Left kidney (tissue), 2 donors: ENCODE measurements around the gene TCP1. TPM values are rescaled to one million over a fixed set of nuclear protein-coding genes. Genes with fewer than 3 reads are reported as not detected.
A peak's percentile ranks its signal among the peaks of the same experiment; 100 is the strongest.
"Not testable (repeated sequence)": the region's sequence is repeated elsewhere in the genome, so short reads cannot be mapped to it uniquely, and the experiment has no call there.

Experiments
- DNase-seq: peaks from one replicate; pipeline ENCODE4 v3.0.0-alpha.2; 2013
- polyA plus RNA-seq: library from polyadenylated mRNA; unstranded; fragments of 120-200 nt; gene quantifications from one replicate; pipeline ENCODE4 v1.2.1, GENCODE V29; 2013; ENCODE audit not compliant: insufficient read length

TCP1 gene
- polyA plus RNA-seq, 1 donor = 298 TPM

DNA sequence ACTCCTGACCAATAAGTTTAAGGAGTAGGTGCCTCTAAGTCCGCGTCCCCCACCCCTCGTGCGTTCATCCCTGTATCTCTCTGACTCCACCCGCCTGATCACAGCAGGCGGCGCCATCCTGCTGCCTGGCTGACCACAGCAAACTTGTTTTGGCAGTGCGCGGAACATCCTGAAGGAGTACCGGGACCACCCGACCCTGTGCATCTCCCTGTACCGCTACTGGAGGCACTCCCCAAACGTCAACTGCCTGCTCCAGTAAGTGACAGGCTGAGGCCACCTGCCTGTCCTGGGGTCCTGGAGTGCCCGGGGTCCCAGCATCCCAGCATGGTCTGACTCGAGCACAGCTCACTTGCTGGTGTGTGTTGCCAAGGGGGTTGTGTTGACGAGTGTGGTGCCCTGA lies 29.7 kb upstream of the TCP1 start:
- DNase-seq = no peak

DNA sequence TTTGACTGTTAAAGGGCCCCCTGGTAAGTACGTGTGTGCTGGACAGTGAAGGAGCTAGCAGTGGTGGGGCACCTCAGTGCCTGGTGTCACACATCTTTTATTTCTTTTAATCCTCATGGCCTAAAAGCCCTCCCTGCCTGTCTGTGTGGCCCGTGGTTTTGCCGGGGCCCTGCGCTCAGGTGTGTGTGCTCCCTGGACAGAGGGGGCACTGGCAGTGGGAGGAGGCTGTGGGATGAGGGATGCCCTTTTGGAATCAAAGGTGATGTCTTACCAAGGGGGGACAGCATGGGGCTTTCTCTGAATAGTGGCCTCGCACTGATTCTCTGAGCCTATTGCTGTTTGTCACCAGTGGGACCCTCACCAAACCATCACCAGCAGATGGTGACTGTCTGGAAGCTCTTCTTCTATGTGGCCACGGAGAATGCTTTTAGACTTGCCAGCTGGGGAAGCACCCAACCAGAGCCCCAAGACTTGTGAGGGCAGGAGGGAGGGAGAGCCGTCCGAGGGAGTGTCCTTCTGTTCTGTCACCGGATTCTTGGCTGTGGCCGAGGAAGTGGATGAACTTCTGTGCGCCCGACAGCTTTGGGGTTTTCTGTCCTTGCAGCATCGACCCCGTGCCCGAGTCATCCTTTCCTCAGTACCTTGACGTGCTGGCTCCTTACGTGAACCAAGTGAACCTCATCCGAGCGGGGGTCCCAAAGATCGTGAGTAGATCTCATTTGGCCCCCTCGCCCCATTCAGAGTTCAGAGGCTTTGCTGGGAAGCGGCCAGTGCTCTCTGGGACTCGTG lies 28.7 kb upstream of the TCP1 start:
- no peak for DNase-seq

DNA sequence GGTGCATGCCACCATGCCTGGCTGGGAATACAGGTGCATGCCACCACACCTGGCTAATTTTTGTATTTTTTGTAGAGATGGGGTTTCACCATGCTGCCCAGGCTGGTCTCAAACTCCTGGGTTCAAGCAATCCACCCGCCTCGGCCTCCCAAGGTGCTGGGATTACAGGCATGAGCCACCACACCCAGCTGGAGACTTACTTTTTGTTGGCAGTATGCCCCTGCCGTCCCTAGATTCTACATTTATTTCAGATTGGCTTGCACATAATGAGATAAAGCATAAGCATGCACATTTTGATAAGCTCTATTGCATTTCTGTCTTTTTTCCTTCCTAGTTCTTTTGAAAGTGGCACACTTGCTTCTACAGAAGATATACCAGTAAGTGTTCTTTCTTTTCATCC lies 27.4 kb upstream of the TCP1 start:
- not testable (repeated sequence) for DNase-seq

DNA sequence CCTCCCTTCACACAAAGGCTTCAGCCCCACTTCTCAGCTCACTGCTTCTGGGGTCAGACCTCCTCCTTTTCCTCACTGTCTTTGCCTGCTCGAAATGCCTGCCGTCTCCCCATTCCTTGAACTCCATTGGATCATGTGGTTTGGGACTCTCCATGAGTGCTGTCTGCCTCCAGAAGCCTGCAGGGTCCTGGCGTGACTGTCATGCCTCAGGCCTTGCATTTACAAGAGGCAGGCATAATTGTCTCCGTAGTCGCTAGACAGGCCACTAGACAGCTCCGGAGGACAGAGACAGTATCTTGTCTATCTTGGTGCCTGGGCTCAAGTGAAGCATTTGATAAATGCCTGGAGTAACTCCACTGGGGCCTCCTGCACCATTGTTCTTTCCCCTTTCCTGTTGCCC lies 26.0 kb upstream of the TCP1 start:
- DNase-seq = no peak

DNA sequence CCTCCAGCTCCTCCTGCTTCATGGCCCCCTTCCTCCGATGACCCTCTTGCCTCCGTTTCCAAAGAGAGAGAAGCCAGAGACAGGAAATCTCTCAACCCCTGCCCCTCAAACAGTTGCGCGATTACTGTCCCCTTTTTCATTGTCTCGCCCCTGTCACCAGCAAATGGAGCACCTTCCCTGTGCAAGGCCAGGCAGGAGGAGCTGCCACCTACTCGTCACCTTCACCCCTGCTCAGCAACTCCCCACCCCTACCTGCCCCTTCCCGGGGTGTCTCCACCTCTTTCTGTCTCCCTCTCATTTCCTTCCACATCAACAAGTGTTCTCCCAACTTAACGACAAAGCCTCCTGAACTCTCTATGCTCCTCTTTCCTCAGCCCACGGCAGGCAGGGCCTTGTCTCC lies 24.4 kb upstream of the TCP1 start:
- DNase-seq = no peak

DNA sequence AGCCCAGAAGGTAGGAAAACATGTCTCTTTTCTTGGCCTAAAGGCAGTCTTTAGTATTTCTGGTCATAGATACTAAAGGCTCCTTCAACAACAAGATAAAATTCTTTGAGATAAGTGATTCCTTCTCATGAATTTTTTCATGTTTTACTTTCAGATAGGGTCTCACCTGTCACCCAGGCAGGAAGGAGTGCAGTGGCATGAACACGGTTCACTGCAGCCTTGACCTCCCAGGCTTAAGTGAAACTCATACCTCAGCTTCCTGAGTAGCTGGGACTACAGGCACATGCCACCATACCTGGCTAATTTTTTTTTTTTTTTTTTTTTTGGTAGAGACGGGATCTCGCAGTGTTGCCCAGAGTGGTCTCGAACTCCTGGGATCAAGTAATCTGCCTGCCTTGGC lies 19.7 kb upstream of the TCP1 start:
- no peak for DNase-seq

DNA sequence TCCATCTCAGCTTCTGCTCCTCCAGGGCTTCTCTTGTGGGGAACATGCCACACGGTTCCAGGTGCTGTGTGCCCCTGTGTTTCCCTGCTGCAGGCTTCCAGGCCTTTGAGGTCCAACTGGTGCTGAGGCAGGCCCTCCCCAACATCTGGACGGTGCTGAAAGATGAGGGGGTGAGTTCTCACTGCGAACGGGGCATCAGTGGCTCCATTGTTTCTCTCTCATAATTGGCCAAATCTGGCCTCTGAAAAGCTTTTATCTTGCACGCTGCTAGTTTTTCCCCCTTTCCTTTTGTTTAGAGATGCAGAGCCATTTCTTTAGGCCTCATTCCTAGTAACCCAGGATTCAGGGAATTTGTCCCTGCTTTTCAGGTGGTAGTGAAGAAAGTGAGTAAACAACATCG lies 19.2 kb upstream of the TCP1 start:
- DNase-seq = no peak

DNA sequence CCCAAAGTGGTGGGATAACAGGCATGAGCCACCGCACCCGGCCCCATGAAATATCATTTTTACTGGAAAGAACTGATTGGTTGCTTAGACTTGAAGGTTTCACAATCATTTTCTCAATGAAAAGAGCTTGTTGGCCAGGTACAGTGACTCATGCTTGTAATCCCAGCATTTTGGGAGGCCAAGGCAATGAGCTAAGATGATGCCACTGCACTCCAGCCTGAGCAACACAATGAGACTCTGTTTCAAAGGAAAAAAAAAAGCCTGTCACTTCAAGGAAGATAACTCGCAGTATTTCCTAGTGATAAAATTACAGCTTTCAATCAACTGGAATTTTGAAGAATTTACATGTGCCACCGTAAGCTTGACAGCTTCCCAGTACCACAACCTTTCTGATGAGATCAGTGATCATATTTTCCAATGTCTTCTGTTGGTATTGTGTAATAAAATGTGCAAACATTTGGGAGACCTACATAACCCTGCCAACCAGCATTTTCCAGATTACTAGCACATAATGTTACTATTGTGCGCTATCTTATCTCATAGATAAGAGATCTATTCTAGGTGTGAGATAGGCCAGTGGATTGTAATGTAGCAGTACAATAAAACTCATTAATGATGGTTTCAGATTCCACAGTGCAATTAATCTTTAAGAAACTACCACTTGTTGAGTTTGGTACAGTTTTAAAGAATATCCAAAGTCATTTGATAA lies 17.9 kb upstream of the TCP1 start:
- no peak for DNase-seq

DNA sequence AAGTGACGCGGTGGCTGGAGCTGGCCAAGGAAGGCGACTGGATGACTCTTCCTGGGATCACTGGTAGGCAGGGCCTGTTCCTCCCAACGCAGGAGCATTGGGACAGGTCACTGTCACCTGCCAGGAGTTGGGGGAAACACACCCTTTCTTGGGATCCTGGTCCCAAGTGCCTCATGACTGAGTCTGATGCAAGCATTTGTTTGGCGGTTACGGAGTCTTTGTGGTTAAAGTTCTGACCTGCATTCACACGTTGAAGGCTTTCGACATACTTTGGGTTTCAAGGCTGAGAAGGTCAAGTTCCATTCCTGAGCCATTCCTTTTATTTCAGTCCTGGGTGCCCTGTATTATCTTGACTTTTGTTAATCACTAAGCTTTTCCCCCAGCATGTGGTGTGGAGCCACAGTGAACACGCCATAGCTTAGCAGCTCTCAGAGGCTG lies 16.6 kb upstream of the TCP1 start:
- DNase-seq = no peak

DNA sequence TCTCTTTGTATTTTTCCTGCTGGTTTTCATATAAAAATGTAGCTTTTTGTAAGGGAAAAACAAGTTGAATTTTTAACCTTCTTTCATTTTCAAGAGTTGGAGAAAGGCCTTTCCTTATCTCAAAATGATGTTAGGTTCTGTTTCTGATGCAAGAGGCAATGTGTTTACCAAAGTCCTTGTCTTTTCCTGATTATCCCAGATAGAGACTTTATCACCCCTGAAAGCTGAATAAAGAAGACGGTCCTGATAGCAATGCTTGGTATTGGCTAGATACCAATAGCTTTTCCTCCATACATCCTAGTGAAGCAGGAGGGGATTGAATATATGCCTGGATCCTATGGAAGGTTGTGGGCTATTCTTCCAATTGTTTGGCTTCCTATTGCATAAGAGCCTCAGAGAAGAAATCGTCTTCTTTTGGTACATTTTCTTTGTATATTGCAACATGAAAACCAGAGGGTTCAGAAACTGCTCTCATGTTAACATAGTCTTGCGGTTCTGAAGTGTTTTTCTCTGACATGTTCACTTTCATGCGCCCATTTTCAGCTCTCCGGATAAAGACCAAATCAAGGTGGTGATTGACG lies 16.1 kb upstream of the TCP1 start:
- no peak for DNase-seq

DNA sequence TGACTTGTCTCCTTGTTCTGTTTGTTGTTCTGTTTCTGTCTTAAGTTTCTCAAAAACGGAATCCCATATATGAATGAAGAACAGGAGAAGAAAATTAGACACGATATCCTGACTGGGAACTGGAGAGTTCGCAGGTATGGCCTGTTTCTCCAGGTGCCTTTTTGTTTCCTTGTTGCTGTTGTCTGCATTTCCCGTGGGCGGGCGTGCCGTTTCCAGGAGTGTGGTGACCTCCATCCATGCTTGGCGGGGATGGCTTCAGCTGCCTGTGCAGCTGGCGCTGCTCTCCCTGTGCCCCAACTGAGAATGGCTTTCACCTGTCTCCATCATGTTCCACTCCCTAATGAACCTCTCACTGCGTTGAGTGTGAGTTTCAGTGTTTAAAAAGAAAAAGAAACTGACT lies 15.1 kb upstream of the TCP1 start:
- DNase-seq = no peak

DNA sequence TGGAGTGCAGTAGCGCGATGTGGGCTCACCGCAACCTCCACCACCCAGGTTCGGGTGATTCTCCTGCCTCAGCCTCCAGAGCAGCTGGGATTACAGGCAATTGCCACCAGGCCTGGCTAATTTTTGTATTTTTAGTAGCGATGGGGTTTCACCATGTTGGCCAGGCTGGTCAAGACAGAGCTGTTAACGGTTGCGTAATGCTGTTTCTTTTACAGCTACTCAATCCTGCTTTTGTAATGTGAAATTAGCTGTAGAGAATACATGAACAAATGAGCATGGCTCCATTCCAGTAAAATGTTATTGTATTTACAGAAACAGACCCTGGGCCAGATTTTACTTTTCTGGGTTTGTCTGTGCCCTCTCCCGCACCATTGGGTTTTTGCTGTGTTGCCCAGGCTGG lies 12.5 kb upstream of the TCP1 start:
- DNase-seq = no peak

DNA sequence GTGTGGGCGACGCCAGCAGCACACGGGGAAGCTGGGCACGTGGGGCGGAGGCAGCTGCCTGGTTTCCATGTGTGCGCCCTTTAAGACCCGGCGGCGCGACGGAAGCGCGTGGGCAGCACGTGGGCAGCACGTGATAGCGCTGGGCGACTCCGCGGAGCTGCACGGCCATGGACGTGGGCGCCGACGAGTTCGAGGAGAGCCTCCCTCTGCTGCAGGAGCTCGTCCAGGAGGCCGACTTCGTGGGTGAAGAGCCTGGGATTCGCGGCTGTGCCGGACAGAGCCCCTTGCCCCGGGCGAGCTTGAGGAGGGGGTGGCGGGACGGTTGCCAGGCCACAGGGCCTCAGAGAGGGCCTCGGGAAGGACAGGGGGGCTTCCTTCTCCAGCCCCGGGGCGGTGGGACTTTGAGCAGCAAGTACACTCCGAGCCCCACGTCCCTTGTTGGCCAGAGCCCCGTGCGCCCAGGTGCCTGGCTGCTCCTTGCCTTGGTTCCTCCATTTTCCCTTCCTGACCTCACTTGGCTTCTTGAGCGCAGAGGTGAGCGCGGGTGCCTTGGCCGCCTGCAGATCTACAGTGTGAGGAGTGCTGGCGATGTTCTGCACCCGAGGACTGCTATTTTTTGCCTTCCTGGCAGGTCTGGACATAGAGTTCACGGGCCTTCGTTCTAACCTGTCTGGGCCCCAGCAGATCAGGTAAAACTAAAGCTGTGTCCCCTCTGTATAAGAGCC lies 10.9 kb upstream of the TCP1 start, which contains the start of gene PNLDC1:
Gene PNLDC1, plus strand, starts transcription at position 136 of the 725 bp plus-strand sequence. Its CDS starts 32 bp downstream, at position 168.
- no peak for DNase-seq

DNA sequence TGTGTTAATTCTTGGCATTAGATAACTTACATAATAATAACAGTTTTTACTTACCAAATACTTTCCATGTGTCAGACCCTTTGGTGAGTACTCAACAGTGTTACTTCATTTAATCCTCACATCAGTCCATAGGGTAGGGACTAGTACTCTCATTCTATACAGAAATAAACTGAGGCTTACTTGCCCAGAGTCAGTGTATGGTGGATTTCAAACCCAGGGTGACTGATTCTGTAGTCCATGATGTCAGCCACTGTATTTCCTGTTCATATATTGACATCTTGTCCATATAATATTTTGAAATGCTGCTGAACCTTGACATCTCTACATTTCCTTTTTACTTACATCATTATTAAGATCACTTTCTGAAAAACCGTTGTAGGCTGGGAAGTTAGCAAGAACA lies 8.2 kb upstream of the TCP1 start:
- DNase-seq = no peak

DNA sequence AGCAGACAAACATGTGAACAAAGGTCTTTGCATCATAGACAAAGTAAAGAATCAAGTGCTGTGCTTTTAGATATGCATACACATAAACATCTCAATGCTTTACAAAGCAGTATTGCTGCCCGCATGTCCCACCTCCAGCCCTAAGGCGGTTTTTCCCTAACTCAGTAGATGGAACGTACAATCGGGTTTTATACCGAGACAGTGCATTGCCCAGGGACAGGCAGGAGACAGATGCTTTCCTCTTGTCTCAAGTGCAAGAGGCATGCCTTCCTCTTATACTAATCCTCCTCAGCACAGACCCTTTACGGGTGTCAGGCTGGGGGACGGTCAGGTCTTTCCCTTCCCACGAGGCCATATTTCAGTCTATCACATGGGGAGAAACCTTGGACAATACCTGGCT lies 5.6 kb upstream of the TCP1 start:
- DNase-seq = not testable (repeated sequence)

DNA sequence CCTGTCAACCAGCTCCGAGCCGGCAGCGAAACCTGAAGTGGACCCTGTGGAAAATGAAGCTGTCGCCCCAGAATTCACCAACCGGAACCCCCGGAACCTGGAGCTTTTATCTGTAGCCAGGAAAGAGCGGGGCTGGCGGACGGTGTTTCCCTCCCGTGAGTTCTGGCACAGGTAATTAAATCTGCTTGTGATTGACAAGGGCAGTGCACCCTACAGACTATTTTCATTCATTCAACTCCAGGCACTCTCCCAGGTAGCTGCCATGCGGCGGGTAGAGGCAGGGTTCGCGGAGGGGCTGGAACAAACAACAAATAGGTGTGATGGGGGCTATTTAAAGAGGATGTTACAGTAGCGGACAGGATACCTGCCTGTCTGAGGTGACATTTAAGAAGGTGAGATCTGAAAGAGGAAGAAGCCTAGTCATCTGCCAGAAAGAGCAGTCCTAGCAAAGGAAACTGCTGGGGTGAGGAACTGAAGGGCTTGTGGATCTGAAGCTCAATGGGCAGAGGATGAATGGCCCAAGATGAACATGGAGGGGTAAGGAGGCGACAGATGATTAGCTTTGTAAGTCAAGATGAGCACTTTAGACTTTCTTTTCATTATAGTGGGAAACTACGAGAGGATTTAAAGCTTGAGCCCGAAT lies 1.7 kb upstream of the TCP1 start:
- no peak for DNase-seq

DNA sequence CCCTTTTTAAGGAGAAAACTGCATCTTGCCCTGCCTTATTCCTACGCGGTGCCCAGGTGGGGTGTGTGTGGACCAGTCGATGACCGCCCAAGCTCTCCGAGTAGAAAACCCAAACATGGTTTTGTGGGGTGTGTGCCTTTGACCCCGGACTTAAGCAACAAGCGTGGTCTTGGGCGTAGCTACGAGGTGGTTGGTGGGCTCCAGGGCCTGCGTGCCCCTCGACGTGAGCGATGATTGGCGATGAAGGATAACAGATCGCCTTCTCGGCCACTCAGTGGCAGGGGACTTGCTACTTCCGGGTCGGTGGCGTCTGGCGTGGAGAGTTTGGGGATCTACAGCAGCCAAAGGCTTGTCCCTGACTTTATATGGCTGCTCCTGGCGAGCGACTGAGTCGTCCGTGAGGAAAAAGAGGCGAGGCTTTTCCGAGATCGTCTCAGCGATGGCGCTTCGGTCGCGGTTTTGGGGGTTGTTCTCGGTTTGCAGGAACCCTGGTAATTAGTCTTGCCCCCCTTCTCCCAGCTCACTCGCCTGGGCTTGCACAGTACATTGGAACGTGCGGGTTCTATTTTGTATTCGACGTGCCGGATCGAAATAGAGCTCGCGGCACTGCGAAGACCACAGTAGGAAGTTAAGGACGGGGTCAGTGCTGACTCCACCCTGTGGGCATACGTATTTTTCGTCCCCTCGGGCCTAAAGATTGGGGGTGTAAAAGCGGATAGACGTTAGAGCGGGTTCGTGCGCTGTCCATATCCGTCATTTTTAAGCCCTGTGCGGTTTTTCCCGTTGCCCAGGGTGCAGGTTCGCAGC lies 950 bp upstream of the TCP1 start, which contains the start of gene MRPL18:
Gene MRPL18, plus strand, starts transcription at position 319 of the 807 bp plus-strand sequence. Its CDS starts 121 bp downstream, at position 440.
- DNase-seq = peak; percentile 93

DNA sequence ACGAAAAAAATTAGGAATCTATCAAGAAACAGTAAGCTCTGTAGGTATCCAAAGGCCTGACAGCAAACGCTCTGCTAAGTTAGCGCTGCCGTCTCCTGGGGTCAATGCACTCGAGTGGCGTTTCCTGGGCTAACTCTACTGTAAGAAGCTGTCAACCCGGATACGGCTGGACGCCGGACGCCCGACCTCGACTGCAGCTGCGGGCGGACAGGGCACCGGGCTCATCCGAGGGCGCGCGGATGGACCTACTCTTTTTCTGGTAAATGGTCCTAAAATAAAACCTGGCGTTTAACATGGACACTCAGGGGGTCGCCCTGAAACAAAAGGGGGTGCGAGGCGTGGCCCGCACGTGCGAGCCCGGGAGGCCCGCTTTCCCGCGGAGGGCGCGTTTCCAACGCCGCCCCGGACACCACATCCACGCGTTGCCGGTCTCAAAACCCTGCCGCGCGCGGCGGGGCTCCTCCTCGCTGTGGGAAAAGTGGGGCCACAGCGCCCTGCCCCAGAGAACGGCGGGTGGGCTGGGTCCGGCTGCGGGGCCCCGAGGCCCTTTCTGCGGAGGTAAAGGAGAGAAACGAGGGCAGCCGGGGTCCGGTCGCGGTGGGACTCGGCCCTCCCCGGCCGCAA lies 537 bp downstream of the TCP1 start:
- no peak for DNase-seq

DNA sequence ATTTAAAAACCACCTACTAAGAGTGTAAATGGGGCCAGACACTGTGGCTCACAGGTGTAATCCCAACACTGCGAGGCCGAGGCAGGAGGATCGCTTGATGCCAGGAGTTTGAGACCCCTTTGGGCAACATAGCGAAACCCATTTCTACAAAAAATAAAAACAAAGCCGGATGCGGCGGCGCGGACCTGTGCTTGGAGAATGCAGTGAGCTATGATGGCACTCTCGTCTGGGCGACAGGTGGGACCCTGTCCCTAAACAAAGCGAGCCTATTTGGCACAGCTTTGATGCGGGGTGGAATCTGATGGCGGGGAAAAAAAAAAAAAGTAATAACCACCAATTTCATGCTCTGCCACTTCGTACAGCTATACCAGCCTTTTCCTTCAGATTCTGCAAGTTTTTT lies 1.1 kb downstream of the TCP1 start:
- DNase-seq = no peak

DNA sequence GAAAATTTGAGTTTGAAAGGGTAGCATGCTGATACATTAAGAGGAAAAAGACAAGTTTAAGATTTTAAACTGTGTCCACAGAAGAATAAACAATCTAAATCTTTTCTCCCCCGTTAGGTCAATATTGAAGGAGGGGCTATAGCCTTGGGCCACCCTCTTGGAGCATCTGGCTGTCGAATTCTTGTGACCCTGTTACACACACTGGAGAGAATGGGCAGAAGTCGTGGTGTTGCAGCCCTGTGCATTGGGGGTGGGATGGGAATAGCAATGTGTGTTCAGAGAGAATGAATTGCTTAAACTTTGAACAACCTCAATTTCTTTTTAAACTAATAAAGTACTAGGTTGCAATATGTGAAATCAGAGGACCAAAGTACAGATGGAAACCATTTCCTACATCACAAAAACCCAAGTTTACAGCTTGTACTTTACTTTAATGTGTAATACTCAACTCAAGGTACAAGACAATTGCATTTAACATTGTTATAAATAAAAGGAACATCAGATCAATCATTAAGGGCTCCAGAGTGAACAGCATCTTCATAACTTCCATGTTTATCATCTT lies 10.8 kb downstream of the TCP1 start:
- DNase-seq = no peak
